Activated T-helper 2 cell treated with anti-CD3 and anti-CD28 coated beads, Interferon-gamma antibody, Interleukin-2, Interleukin-4, amounts not matched to agents 10 μg/mL and 5 μg/mL and 100 μg/mL, durations not matched to agents 14 hours and 24 hours and 36 hours (primary cell): ENCODE measurements around the gene RMDN2. TPM values are rescaled to one million over a fixed set of nuclear protein-coding genes. Genes with fewer than 3 reads are reported as not detected.
"Not testable (repeated sequence)": the region's sequence is repeated elsewhere in the genome, so short reads cannot be mapped to it uniquely, and the experiment has no call there.

ENCODE experiments used
- DNase-seq: peaks from one replicate; pipeline ENCODE4 v3.0.0; 2021; ENCODE audit warnings: low spot score
- H3K27ac Mint-ChIP-seq: one replicate; pipeline ENCODE4 v1.8.0; 2021; ENCODE audit warnings: mixed read lengths
- H3K27me3 Mint-ChIP-seq: one replicate; pipeline ENCODE4 v1.8.0; 2021; ENCODE audit warnings: low read depth, mixed read lengths
- H3K36me3 Mint-ChIP-seq: one replicate; pipeline ENCODE4 v1.8.0; 2021; ENCODE audit warnings: low read depth, mixed read lengths
- H3K4me1 Mint-ChIP-seq: one replicate; pipeline ENCODE4 v1.8.0; 2021; ENCODE audit warnings: low read depth, mixed read lengths
- H3K4me3 Mint-ChIP-seq: one replicate; pipeline ENCODE4 v1.8.0; 2021; ENCODE audit warnings: low read depth, mild to moderate bottlenecking, moderate library complexity, mixed read lengths
- H3K9me3 Mint-ChIP-seq: one replicate; pipeline ENCODE4 v1.8.0; 2021; ENCODE audit warnings: mixed read lengths
- intact Hi-C: fragments of 100-400 bp; cut with micrococcal nuclease; formaldehyde crosslinking; loops from one replicate; pipeline ENCODE4 v1.15.1; 2023
- total RNA-seq: library from RNA; stranded (reverse); gene quantifications from 2 replicates; pipeline ENCODE4 v1.2.3, GENCODE V29; 2022

Gene RMDN2
- total RNA-seq, 1 donor from 2014 or later = 0.89 TPM

GRCh38 chr2:37962740-37963121 is 37.6 kb downstream of the RMDN2 start:
- H3K27me3 Mint-ChIP-seq, H3K4me3 Mint-ChIP-seq, intact Hi-C loops, H3K36me3 Mint-ChIP-seq, H3K27ac Mint-ChIP-seq, H3K4me1 Mint-ChIP-seq, DNase-seq, H3K9me3 Mint-ChIP-seq: not testable (repeated sequence)

GRCh38 chr2:37963901-37964300 is 38.8 kb downstream of the RMDN2 start:
- H3K4me1 Mint-ChIP-seq, intact Hi-C loops, H3K36me3 Mint-ChIP-seq, H3K9me3 Mint-ChIP-seq, DNase-seq, H3K27ac Mint-ChIP-seq, H3K4me3 Mint-ChIP-seq, H3K27me3 Mint-ChIP-seq: not testable (repeated sequence)

GRCh38 chr2:37966326-37966725 is 41.2 kb downstream of the RMDN2 start:
- H3K36me3 Mint-ChIP-seq = no peaks in the 10 kb centered on the region
- H3K4me1 Mint-ChIP-seq = no peaks in the 10 kb centered on the region
- H3K27ac Mint-ChIP-seq = no peak overlapping the region
- intact Hi-C loops = no loop called here
- DNase-seq = no peak
- no peaks in the 10 kb centered on the region for H3K9me3 Mint-ChIP-seq
- H3K4me3 Mint-ChIP-seq = no peak overlapping the region
- peaks cover 10% of the 10 kb centered on the region for H3K27me3 Mint-ChIP-seq

GRCh38 chr2:37969731-37970130 is 44.6 kb downstream of the RMDN2 start:
- Mint-ChIP-seq H3K27me3 (peaks cover 23% of the 10 kb centered on the region), H3K9me3 (no peaks in the 10 kb centered on the region), H3K4me1 (no peaks in the 10 kb centered on the region), H3K4me3 (no peak overlapping the region), H3K27ac (no peak overlapping the region), H3K36me3 (no peaks in the 10 kb centered on the region)
- intact Hi-C loops = no loop called here
- DNase-seq = no peak

GRCh38 chr2:37971971-37972370 is 46.9 kb downstream of the RMDN2 start:
- Mint-ChIP-seq H3K4me3 (no peak overlapping the region), H3K9me3 (no peaks in the 10 kb centered on the region), H3K27me3 (peaks cover 20% of the 10 kb centered on the region), H3K27ac (no peak overlapping the region), H3K36me3 (no peaks in the 10 kb centered on the region), H3K4me1 (no peaks in the 10 kb centered on the region)
- intact Hi-C loops = no loop called here
- no peak for DNase-seq

- no peaks in the 10 kb centered on the region for H3K9me3 Mint-ChIP-seq
- peaks cover 22% of the 10 kb centered on the region for H3K27me3 Mint-ChIP-seq
- H3K4me3 Mint-ChIP-seq = no peak overlapping the region
- intact Hi-C loops = no loop called here
- DNase-seq = no peak
- H3K27ac Mint-ChIP-seq = no peak overlapping the region
- no peaks in the 10 kb centered on the region for H3K4me1 Mint-ChIP-seq
- no peaks in the 10 kb centered on the region for H3K36me3 Mint-ChIP-seq
Measured at GRCh38 chr2:37973615-37974353, 48.7 kb downstream of the RMDN2 start.

GRCh38 chr2:37975808-37976207 is 50.7 kb downstream of the RMDN2 start:
- H3K4me1 Mint-ChIP-seq = no peaks in the 10 kb centered on the region
- H3K9me3 Mint-ChIP-seq = no peaks in the 10 kb centered on the region
- H3K27ac Mint-ChIP-seq = no peak overlapping the region
- intact Hi-C loops = no loop called here
- no peaks in the 10 kb centered on the region for H3K36me3 Mint-ChIP-seq
- peaks cover 18% of the 10 kb centered on the region for H3K27me3 Mint-ChIP-seq
- no peak overlapping the region for H3K4me3 Mint-ChIP-seq
- DNase-seq = no peak

- intact Hi-C loops = no loop called here
- no peak overlapping the region for H3K4me3 Mint-ChIP-seq
- H3K27ac Mint-ChIP-seq = no peak overlapping the region
- H3K9me3 Mint-ChIP-seq = no peaks in the 10 kb centered on the region
- no peaks in the 10 kb centered on the region for H3K4me1 Mint-ChIP-seq
- H3K27me3 Mint-ChIP-seq = peaks cover 18% of the 10 kb centered on the region
- no peak for DNase-seq
- no peaks in the 10 kb centered on the region for H3K36me3 Mint-ChIP-seq
Measured at GRCh38 chr2:37976411-37976810, 51.3 kb downstream of the RMDN2 start.

- Mint-ChIP-seq H3K36me3 (no peaks in the 10 kb centered on the region), H3K27ac (no peak overlapping the region), H3K27me3 (peaks cover 22% of the 10 kb centered on the region), H3K9me3 (no peaks in the 10 kb centered on the region), H3K4me1 (peaks cover 9% of the 10 kb centered on the region), H3K4me3 (no peak overlapping the region)
- intact Hi-C loops = loop anchor here (1.0 to 5.0 kb wide), 4 partner anchors 95 to 525 kb away; partner anchors contain the start of gene CYP1B1
- peak; percentile 31 for DNase-seq
Measured at GRCh38 chr2:37982147-37982582, 57.1 kb downstream of the RMDN2 start.

GRCh38 chr2:37982847-37983246 is 57.8 kb downstream of the RMDN2 start:
- H3K9me3 Mint-ChIP-seq = no peaks in the 10 kb centered on the region
- H3K4me3 Mint-ChIP-seq = no peak overlapping the region
- no peaks in the 10 kb centered on the region for H3K36me3 Mint-ChIP-seq

GRCh38 chr2:37983719-37984118 is 58.6 kb downstream of the RMDN2 start:
- intact Hi-C loops = loop anchor here (5.0 kb wide), 2 partner anchors 94 to 524 kb away; partner anchors contain the start of gene CYP1B1
- H3K4me1 Mint-ChIP-seq = peaks cover 9% of the 10 kb centered on the region

More at GRCh38 chr2:37982847-37983246, 57.8 kb downstream of the RMDN2 start:
- peaks cover 9% of the 10 kb centered on the region for H3K4me1 Mint-ChIP-seq
- H3K27ac Mint-ChIP-seq = no peak overlapping the region
- peaks cover 26% of the 10 kb centered on the region for H3K27me3 Mint-ChIP-seq
- intact Hi-C loops = loop anchor here (1.0 to 5.0 kb wide), 4 partner anchors 94 to 524 kb away; partner anchors contain the start of gene CYP1B1
- DNase-seq = no peak

GRCh38 chr2:37984176-37984575 is 59.1 kb downstream of the RMDN2 start:
- Mint-ChIP-seq H3K36me3 (no peaks in the 10 kb centered on the region), H3K27ac (no peak overlapping the region), H3K4me3 (no peak overlapping the region), H3K9me3 (no peaks in the 10 kb centered on the region), H3K4me1 (peaks cover 9% of the 10 kb centered on the region), H3K27me3 (peaks cover 23% of the 10 kb centered on the region)
- DNase-seq = no peak
- intact Hi-C loops = loop anchor here (5.0 kb wide), 2 partner anchors 93 to 523 kb away; partner anchors contain the start of gene CYP1B1

More at GRCh38 chr2:37983719-37984118, 58.6 kb downstream of the RMDN2 start:
- no peaks in the 10 kb centered on the region for H3K9me3 Mint-ChIP-seq
- H3K4me3 Mint-ChIP-seq = no peak overlapping the region
- peaks cover 24% of the 10 kb centered on the region for H3K27me3 Mint-ChIP-seq
- no peak overlapping the region for H3K27ac Mint-ChIP-seq
- DNase-seq = no peak
- no peaks in the 10 kb centered on the region for H3K36me3 Mint-ChIP-seq

- Mint-ChIP-seq H3K4me3 (no peak overlapping the region), H3K27me3 (peaks cover 23% of the 10 kb centered on the region), H3K27ac (no peak overlapping the region), H3K4me1 (peaks cover 9% of the 10 kb centered on the region), H3K9me3 (no peaks in the 10 kb centered on the region), H3K36me3 (no peaks in the 10 kb centered on the region)
- intact Hi-C loops = loop anchor here (5.0 kb wide), 2 partner anchors 93 to 523 kb away; partner anchors contain the start of gene CYP1B1
- DNase-seq = no peak
Measured at GRCh38 chr2:37984589-37984988, 59.5 kb downstream of the RMDN2 start.
